ENCODE measurements around the gene XPR1. TPM values are rescaled to one million over a fixed set of nuclear protein-coding genes. Genes with fewer than 3 reads are reported as not detected.

XPR1 gene
- total RNA-seq, 5 donors from 2014 or later (not counting 1 experiment from before 2014, with no cell fraction given): 13.0 to 16.2 (median 14.7) TPM

DNA sequence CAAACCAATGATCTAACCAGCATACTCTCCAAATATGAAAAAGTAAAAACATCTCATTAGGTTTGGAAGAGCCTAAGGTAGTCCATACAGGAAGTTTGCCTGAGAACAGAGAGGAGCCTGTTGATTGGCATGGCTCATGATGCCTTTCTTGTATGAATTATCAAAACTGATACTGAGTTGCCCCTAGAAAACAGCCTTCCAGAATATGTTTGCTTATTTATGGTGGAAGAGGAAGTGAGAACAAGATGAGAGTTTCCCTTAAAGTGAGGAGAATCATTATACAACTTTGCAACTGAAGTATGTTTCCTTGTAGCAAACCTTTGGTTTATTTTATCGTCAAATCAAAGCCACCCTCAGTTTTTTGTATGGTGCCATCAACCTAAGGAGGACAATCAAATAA, 257.0 kb downstream of the XPR1 start:
- Histone ChIP-seq H3K4me3 (ENCODE audit: control insufficient read depth in 1 of 2, extremely low read depth in 1 of 2, low read length in 1 of 2) (no peak overlapping the region), H3K36me3 (ENCODE audit: control insufficient read depth in 2 of 2, extremely low read depth in 1 of 2, insufficient read depth in 1 of 2, low read length in 1 of 2) (no peaks in the 10 kb centered on the region), H3K9me3 (no peaks in the 10 kb centered on the region), H3K4me1 (ENCODE audit: control insufficient read depth in 1 of 2, extremely low read depth in 1 of 2, insufficient read depth in 2 of 2, low read length in 2 of 2) (peaks cover 2 to 3% of the 10 kb centered on the region in 2 experiments), H3K27me3 (replicated peaks in 1 of 2; ENCODE audit: control insufficient read depth in 2 of 2, extremely low read depth in 1 of 2, insufficient read depth in 2 of 2, low read length in 1 of 2) (no peaks in the 10 kb centered on the region), H3K27ac (ENCODE audit: low read length) (no peak overlapping the region)
- 83% methylated on average over 1 of the region's 1 CpG for WGBS (ENCODE audit: insufficient coverage)
- Mint-ChIP-seq H3K36me3 (peaks cover 15% of the 10 kb centered on the region), H3K9me3 (no peaks in the 10 kb centered on the region), H3K27me3 (no peaks in the 10 kb centered on the region), H3K4me1 (peaks cover 5 to 6% (median 6%) of the 10 kb centered on the region in 3 donors), H3K27ac (no peak overlapping the region), H3K4me3 (no peak overlapping the region)
- ChIA-PET POLR2A (interaction anchor here in 1 of 2 donors (0.6 kb wide), 1 partner anchor 129 kb away, joined by 3 read pairs; no protein-coding TSS in a partner anchor), CTCF (interaction anchor here in 1 of 2 donors (2.2 kb wide), 1 partner anchor 27 kb away, joined by 6 read pairs; no protein-coding TSS in a partner anchor)
- no peak for DNase-seq
- ATAC-seq (replicated peaks in 1 of 4): no peak

DNA sequence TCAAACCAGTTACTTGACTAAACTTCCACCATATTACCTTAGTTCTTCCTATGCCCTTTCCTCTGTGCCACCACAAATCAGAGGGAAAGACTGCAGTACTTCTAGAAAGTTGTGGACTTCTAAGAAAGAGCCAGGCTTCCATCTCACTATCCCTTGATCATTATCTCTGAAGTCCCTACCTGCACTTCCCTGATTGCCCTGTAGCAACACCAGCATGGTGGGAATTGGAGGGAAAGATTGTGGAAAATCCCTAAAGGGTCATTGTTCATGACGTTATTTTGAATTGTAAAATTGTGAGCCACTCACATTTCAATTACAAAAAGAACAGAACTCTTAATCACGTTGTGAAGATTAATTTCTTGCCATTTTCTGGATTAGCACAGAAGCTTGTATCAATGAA, 257.5 kb downstream of the XPR1 start:
- Mint-ChIP-seq H3K4me3 (no peak overlapping the region), H3K9me3 (no peaks in the 10 kb centered on the region), H3K27ac (no peak overlapping the region), H3K4me1 (peaks cover 8 to 10% (median 8%) of the 10 kb centered on the region in 3 donors), H3K36me3 (peaks cover 11% of the 10 kb centered on the region), H3K27me3 (no peaks in the 10 kb centered on the region)
- peaks cover 3 to 4% of the 10 kb centered on the region in 2 experiments for H3K4me1 ChIP-seq (ENCODE audit: control insufficient read depth in 1 of 2, extremely low read depth in 1 of 2, insufficient read depth in 2 of 2, low read length in 2 of 2)
- WGBS (ENCODE audit: insufficient coverage): no CpG with 5 or more reads among the region's 2 CpGs
- H3K27me3 ChIP-seq (replicated peaks in 1 of 2; ENCODE audit: control insufficient read depth in 2 of 2, extremely low read depth in 1 of 2, insufficient read depth in 2 of 2, low read length in 1 of 2): no peaks in the 10 kb centered on the region
- ChIA-PET CTCF (no interaction called here), POLR2A (interaction anchor here in 1 of 2 donors (0.6 kb wide), 1 partner anchor 129 kb away, joined by 3 read pairs; no protein-coding TSS in a partner anchor)
- no peak overlapping the region for H3K27ac ChIP-seq (ENCODE audit: low read length)
- ATAC-seq (replicated peaks in 1 of 4) (no peak), DNase-seq (no peak)
- no peaks in the 10 kb centered on the region for H3K9me3 ChIP-seq
- no peak overlapping the region for H3K4me3 ChIP-seq (ENCODE audit: control insufficient read depth in 1 of 2, extremely low read depth in 1 of 2, low read length in 1 of 2)
- H3K36me3 ChIP-seq (ENCODE audit: control insufficient read depth in 2 of 2, extremely low read depth in 1 of 2, insufficient read depth in 1 of 2, low read length in 1 of 2): no peaks in the 10 kb centered on the region

DNA sequence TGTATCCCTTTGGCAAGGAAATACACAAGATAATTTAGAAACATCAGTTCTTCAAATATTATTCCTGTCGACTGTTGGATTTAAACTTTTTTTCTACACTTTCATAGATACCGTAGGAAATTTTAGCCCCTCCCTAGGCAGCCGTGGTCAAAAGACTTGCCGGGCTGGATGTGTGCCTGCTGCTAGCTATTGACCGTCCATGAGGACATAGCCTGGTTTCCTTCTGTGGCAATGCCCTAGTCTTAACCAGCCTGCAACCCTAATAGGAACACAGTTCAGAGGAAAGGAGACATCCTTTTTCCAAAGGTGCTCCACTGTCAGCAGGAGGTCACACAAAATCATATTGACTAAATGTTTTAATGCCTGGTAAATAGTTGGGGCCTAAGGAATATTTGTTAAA, 260.4 kb downstream of the XPR1 start:
- no peak for ATAC-seq (replicated peaks in 1 of 4)
- Mint-ChIP-seq H3K4me1 (peaks cover 8 to 11% (median 8%) of the 10 kb centered on the region in 3 donors), H3K27me3 (no peaks in the 10 kb centered on the region), H3K4me3 (no peak overlapping the region), H3K9me3 (peaks cover 0 to 3% (median 0%) of the 10 kb centered on the region in 3 donors), H3K36me3 (peaks cover 10% of the 10 kb centered on the region), H3K27ac (no peak overlapping the region)
- 100% methylated on average over 2 of the region's 5 CpGs for whole genome bisulfite sequencing (ENCODE audit: insufficient coverage)
- H3K27ac ChIP-seq (ENCODE audit: low read length): no peak overlapping the region
- no peaks in the 10 kb centered on the region for H3K27me3 ChIP-seq (replicated peaks in 1 of 2; ENCODE audit: control insufficient read depth in 2 of 2, extremely low read depth in 1 of 2, insufficient read depth in 2 of 2, low read length in 1 of 2)
- no peak for DNase-seq
- H3K4me3 ChIP-seq (ENCODE audit: control insufficient read depth in 1 of 2, extremely low read depth in 1 of 2, low read length in 1 of 2): no peak overlapping the region
- CTCF ChIA-PET: no interaction called here
- no peaks in the 10 kb centered on the region for H3K9me3 ChIP-seq
- no peaks in the 10 kb centered on the region for H3K36me3 ChIP-seq (ENCODE audit: control insufficient read depth in 2 of 2, extremely low read depth in 1 of 2, insufficient read depth in 1 of 2, low read length in 1 of 2)
- H3K4me1 ChIP-seq (ENCODE audit: control insufficient read depth in 1 of 2, extremely low read depth in 1 of 2, insufficient read depth in 2 of 2, low read length in 2 of 2): peaks cover 3 to 4% of the 10 kb centered on the region in 2 experiments
- POLR2A ChIA-PET: interaction anchor here in 1 of 2 donors (0.7 kb wide), 1 partner anchor 79 kb away, joined by 8 read pairs; no protein-coding TSS in a partner anchor

- peaks cover 3 to 4% of the 10 kb centered on the region in 2 experiments for H3K4me1 ChIP-seq (ENCODE audit: control insufficient read depth in 1 of 2, extremely low read depth in 1 of 2, insufficient read depth in 2 of 2, low read length in 2 of 2)
- no peak overlapping the region for H3K4me3 ChIP-seq (ENCODE audit: control insufficient read depth in 1 of 2, extremely low read depth in 1 of 2, low read length in 1 of 2)
- Mint-ChIP-seq H3K4me3 (no peak overlapping the region), H3K36me3 (peaks cover 6% of the 10 kb centered on the region), H3K9me3 (peaks cover 0 to 3% (median 0%) of the 10 kb centered on the region in 3 donors), H3K27ac (no peak overlapping the region), H3K4me1 (peaks cover 8 to 11% (median 8%) of the 10 kb centered on the region in 3 donors), H3K27me3 (no peaks in the 10 kb centered on the region)
- 92% methylated on average over 2 of the region's 2 CpGs for WGBS (ENCODE audit: insufficient coverage)
- no peaks in the 10 kb centered on the region for H3K36me3 ChIP-seq (ENCODE audit: control insufficient read depth in 2 of 2, extremely low read depth in 1 of 2, insufficient read depth in 1 of 2, low read length in 1 of 2)
- no peaks in the 10 kb centered on the region for H3K9me3 ChIP-seq
- DNase-seq (no peak), ATAC-seq (replicated peaks in 1 of 4) (no peak)
- H3K27ac ChIP-seq (ENCODE audit: low read length): no peak overlapping the region
- ChIA-PET CTCF (interaction anchor here in 1 of 2 donors (0.7 kb wide), 1 partner anchor 381 kb away, joined by 4 read pairs; no protein-coding TSS in a partner anchor), POLR2A (interaction anchor here in 1 of 2 donors (0.7 kb wide), 1 partner anchor 79 kb away, joined by 8 read pairs; no protein-coding TSS in a partner anchor)
- no peaks in the 10 kb centered on the region for H3K27me3 ChIP-seq (replicated peaks in 1 of 2; ENCODE audit: control insufficient read depth in 2 of 2, extremely low read depth in 1 of 2, insufficient read depth in 2 of 2, low read length in 1 of 2)
Observed at GRCh38 chr1:180892675-180893074, 260.9 kb downstream of the XPR1 start.

DNA sequence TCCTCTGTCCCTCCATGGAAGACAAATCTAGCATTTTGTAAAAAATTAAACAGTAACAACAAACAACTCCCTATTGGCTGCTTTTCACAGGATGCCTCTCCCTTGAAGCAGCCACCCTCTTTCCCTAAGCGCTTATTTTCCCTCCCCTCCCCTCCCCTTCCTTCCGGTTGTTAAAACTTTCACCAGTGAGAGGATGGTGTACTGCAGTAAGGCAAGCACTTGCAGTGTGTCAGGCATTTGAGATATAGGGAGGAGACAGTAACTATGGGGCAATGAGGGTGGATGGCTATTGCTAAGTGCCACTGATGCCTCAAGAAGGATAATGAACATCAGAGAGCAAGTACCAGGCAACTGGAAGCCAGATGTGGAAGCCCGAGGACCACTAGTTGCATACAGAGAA, 261.8 kb downstream of the XPR1 start:
- peaks cover 4% of the 10 kb centered on the region for H3K36me3 Mint-ChIP-seq
- Histone ChIP-seq H3K27me3 (replicated peaks in 1 of 2; ENCODE audit: control insufficient read depth in 2 of 2, extremely low read depth in 1 of 2, insufficient read depth in 2 of 2, low read length in 1 of 2) (no peaks in the 10 kb centered on the region), H3K27ac (ENCODE audit: low read length) (no peak overlapping the region), H3K4me1 (ENCODE audit: control insufficient read depth in 1 of 2, extremely low read depth in 1 of 2, insufficient read depth in 2 of 2, low read length in 2 of 2) (peaks cover 3 to 4% of the 10 kb centered on the region in 2 experiments), H3K9me3 (no peaks in the 10 kb centered on the region), H3K36me3 (ENCODE audit: control insufficient read depth in 2 of 2, extremely low read depth in 1 of 2, insufficient read depth in 1 of 2, low read length in 1 of 2) (no peaks in the 10 kb centered on the region), H3K4me3 (ENCODE audit: control insufficient read depth in 1 of 2, extremely low read depth in 1 of 2, low read length in 1 of 2) (no peak overlapping the region)
- ChIA-PET CTCF (interaction anchor here in 1 of 2 donors (0.7 kb wide), 1 partner anchor 381 kb away, joined by 4 read pairs; no protein-coding TSS in a partner anchor), POLR2A (no interaction called here)
- H3K9me3 Mint-ChIP-seq: peaks cover 0 to 3% (median 0%) of the 10 kb centered on the region in 3 donors
- no peak overlapping the region for H3K4me3 Mint-ChIP-seq
- no CpG with 5 or more reads among the region's 3 CpGs for WGBS (ENCODE audit: insufficient coverage)
- no peaks in the 10 kb centered on the region for H3K27me3 Mint-ChIP-seq
- no peak for DNase-seq
- H3K27ac Mint-ChIP-seq: no peak overlapping the region
- no peak for ATAC-seq (replicated peaks in 1 of 4)
- H3K4me1 Mint-ChIP-seq: peaks cover 8 to 11% (median 8%) of the 10 kb centered on the region in 3 donors

DNA sequence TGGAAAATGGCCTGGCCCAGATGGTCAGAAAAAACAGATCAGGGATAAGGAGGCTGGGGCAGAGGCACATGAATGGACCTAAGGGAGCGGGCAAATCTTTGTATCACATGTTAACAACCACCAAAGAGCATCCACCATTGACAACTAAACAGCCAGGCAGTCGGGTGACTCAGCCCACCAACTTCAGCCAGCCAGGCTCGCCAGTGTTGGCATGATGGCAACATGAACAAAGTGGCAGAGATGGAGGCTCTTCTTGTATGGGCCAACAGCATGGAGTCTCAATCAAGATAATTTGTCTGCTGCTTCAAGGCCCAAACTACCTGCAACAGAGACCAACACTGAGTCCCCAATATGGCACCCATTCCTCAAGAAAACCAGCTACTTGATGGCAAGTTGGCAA, 264.3 kb downstream of the XPR1 start:
- H3K4me1 Mint-ChIP-seq: peaks cover 8 to 11% (median 8%) of the 10 kb centered on the region in 3 donors
- H3K4me3 ChIP-seq (ENCODE audit: control insufficient read depth in 1 of 2, extremely low read depth in 1 of 2, low read length in 1 of 2): no peak overlapping the region
- H3K9me3 ChIP-seq: no peaks in the 10 kb centered on the region
- H3K4me3 Mint-ChIP-seq: no peak overlapping the region
- H3K36me3 Mint-ChIP-seq: peaks cover 4% of the 10 kb centered on the region
- ChIA-PET CTCF (no interaction called here), POLR2A (no interaction called here)
- peaks cover 0 to 3% (median 0%) of the 10 kb centered on the region in 3 donors for H3K9me3 Mint-ChIP-seq
- WGBS (ENCODE audit: insufficient coverage): 100% methylated on average over 1 of the region's 3 CpGs
- H3K4me1 ChIP-seq (ENCODE audit: control insufficient read depth in 1 of 2, extremely low read depth in 1 of 2, insufficient read depth in 2 of 2, low read length in 2 of 2): peaks cover 3 to 4% of the 10 kb centered on the region in 2 experiments
- DNase-seq: no peak
- peaks cover 0 to 2% of the 10 kb centered on the region in 2 experiments for H3K27me3 ChIP-seq (replicated peaks in 1 of 2; ENCODE audit: control insufficient read depth in 2 of 2, extremely low read depth in 1 of 2, insufficient read depth in 2 of 2, low read length in 1 of 2)
- H3K27me3 Mint-ChIP-seq: peaks cover 0 to 5% of the 10 kb centered on the region in 2 donors
- H3K36me3 ChIP-seq (ENCODE audit: control insufficient read depth in 2 of 2, extremely low read depth in 1 of 2, insufficient read depth in 1 of 2, low read length in 1 of 2): no peaks in the 10 kb centered on the region
- no peak overlapping the region for H3K27ac ChIP-seq (ENCODE audit: low read length)
- no peak overlapping the region for H3K27ac Mint-ChIP-seq
- no peak for ATAC-seq (replicated peaks in 1 of 4)

Measured in T-cell (primary cell).